ENCODE measurements around the gene AMOTL1. TPM values are rescaled to one million over a fixed set of nuclear protein-coding genes. Genes with fewer than 3 reads are reported as not detected.

Gene AMOTL1, protein sequence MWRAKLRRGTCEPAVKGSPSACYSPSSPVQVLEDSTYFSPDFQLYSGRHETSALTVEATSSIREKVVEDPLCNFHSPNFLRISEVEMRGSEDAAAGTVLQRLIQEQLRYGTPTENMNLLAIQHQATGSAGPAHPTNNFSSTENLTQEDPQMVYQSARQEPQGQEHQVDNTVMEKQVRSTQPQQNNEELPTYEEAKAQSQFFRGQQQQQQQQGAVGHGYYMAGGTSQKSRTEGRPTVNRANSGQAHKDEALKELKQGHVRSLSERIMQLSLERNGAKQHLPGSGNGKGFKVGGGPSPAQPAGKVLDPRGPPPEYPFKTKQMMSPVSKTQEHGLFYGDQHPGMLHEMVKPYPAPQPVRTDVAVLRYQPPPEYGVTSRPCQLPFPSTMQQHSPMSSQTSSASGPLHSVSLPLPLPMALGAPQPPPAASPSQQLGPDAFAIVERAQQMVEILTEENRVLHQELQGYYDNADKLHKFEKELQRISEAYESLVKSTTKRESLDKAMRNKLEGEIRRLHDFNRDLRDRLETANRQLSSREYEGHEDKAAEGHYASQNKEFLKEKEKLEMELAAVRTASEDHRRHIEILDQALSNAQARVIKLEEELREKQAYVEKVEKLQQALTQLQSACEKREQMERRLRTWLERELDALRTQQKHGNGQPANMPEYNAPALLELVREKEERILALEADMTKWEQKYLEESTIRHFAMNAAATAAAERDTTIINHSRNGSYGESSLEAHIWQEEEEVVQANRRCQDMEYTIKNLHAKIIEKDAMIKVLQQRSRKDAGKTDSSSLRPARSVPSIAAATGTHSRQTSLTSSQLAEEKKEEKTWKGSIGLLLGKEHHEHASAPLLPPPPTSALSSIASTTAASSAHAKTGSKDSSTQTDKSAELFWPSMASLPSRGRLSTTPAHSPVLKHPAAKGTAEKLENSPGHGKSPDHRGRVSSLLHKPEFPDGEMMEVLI
- polyA plus RNA-seq (2013, experiment 1 of 2; ENCODE audit: insufficient read length) = 34.6 TPM
- polyA plus RNA-seq (2013, experiment 2 of 2; ENCODE audit: insufficient read length) = 27.0 TPM

DNA sequence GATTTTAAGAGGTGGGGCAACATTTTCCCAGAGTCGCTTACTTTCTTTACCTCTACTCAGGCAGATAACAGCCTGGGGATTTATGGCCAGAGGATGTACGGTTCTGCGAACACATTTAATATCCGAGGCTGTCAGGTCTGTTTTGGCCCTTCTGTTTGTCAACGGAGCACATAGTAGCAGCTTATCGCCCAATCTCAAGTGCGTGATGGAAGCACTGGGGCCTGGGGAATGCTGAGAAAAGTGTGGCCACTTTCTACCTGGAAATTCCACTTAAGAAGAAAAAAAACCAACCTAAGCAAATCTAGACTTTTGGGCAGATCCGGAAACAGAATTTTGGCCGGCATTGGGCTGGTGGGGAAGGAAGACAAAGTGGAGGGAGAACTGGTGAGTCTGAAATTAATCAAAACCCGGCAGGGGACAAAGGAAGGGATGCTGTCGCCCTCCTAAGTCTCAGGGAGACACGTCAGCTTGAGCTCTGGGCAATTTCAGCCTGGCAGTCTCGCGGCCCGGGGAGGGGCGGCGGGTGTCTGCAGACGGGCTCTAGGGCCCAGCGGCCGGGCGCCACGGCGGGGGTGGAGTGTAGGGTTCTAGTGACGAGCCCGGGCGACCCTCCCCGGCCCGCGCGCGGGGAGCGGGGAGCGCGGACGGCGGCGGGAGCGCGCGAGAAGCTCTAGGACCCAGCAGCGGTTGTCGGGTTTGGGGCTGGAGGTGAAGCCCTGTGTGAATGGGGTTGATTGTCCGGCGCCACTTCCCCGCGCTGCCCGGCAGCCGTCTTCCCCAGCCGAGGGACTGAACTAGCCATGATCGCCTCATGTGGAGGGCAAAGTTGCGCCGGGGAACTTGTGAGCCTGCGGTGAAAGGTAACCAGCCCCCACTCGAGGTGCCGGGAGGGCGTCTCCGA is at the start of gene AMOTL1:
AMOTL1 (plus strand) TSS at position 656 of the 901 bp plus-strand sequence; CDS start at position 812, 156 bp downstream.
- peak; percentile 97 for DNase-seq

DNA sequence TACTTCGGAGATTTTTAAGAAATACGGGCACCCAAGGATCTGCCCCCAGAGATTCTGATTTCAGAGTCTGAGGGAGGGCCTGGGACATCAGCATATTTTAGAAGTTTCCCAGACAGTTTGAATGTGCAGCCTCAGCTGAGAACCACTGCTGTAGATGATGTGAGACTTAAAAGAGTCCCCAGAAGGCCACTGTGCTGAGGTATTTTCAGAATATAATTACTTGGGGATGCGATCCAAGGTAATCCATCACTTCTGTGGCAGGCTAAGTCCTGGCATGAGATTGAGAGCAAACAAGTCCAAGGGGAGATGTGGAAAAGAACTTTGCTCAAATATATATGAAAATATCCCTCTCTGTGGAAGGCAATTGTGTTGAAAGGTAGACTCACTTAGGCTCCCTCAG is 48.3 kb upstream of the AMOTL1 start:
- no peak for DNase-seq

GRCh38 chr11:94721565-94722292 is 46.4 kb upstream of the AMOTL1 start:
- DNase-seq = no peak

- no peak for DNase-seq
Observed at GRCh38 chr11:94722735-94723134, 45.4 kb upstream of the AMOTL1 start.

GRCh38 chr11:94725097-94725496 is 43.1 kb upstream of the AMOTL1 start:
- no peak for DNase-seq

DNA sequence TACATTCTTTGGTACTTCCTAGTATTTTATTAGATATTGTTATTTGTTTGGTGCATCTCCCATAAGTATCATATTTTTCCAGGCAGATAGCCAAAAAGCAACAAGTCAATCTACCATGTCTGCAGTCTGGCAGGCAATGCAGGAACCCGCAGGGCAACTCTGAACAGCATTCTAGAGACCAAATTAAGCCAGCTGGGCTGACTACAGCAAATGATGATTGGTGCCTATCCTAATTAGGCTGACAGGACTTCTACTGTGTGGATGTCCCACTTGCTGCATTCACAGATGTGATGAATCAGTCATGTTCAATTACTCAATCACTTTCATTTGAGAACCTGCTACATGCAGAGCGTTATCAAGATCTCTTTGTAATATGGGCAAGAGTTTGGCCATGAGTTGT is 40.3 kb upstream of the AMOTL1 start:
- DNase-seq = no peak

DNA sequence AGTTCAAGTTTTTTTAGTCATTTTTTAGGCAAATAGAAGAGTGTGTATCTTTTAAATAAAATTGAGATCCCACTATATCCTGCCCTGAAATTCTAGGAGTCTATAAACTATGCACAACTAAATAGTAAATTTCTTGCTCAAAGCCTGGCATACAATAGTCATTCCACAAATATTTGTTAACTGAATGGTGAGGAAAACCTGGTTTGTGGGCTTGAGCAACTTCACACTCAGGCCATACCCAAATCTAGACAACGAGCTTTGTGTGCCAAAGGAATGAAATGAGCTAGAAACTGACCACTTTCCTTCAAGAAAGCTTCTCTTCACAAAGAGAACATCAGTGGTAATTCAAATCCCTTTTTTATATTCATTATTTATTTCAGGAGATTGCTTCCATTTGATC is 39.6 kb upstream of the AMOTL1 start:
- peak; percentile 29 for DNase-seq

- no peak for DNase-seq
Observed at GRCh38 chr11:94728966-94729751, 39.0 kb upstream of the AMOTL1 start.

- no peak for DNase-seq
Observed at GRCh38 chr11:94730153-94730552, 38.0 kb upstream of the AMOTL1 start.

- DNase-seq = peak; percentile 84
Observed at GRCh38 chr11:94731880-94732601, 36.1 kb upstream of the AMOTL1 start.

DNA sequence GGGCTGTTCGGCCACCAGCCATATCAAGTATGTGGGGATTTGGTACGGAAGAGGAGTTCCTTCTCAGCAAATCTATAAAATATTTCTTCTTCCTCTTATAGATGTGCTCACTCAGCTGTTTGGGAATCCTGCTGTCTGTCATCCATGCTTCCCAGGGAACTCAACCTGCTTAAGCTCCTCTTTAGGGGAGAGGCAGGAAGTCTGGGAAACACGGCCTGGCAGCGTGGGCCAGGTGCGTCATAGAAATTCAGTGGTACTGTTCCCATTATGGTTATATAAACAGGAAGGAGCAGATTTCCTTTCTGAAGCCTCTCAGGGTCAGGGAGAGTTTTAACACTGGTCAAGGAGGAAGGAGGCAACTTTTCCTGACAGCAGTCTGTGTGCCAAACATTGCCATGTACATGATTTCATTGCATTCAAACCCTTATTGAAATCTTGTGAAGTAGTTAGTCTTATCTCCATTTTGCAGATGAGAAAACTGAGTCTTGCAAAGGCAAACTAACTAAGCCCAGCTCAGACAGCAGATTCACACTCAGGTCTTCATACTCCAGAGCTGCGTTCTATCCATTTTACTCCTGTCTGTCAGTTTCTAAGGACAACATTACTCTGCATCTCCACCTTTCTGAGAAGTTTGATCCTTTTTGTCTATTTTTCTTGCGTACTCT is 35.4 kb upstream of the AMOTL1 start:
- peak; percentile 29 for DNase-seq

- DNase-seq = no peak
Observed at GRCh38 chr11:94734563-94735275, 33.4 kb upstream of the AMOTL1 start.

GRCh38 chr11:94735907-94736306 is 32.2 kb upstream of the AMOTL1 start:
- DNase-seq = no peak

GRCh38 chr11:94737171-94737611 is 31.0 kb upstream of the AMOTL1 start:
- peak; percentile 70 for DNase-seq

- DNase-seq = no peak
Observed at GRCh38 chr11:94738746-94739145, 29.4 kb upstream of the AMOTL1 start.

GRCh38 chr11:94739331-94739730 is 28.8 kb upstream of the AMOTL1 start:
- DNase-seq = no peak

GRCh38 chr11:94740083-94741021 is 27.8 kb upstream of the AMOTL1 start:
- DNase-seq = peak; percentile 34

Data from fibroblast of skin of back (primary cell).